ENCODE data around the gene GATAD2A. TPM values are rescaled to one million over a fixed set of nuclear protein-coding genes. Genes with fewer than 3 reads are reported as not detected.
A peak's percentile ranks its signal among the peaks of the same experiment; 100 is the strongest.

The GATAD2A gene
- total and polyA plus RNA-seq, 2 of the 13 experiments (the other 11 are each of a cell fraction or from before 2014, with no cell fraction given), result 16.8 to 28.6 TPM

DNA sequence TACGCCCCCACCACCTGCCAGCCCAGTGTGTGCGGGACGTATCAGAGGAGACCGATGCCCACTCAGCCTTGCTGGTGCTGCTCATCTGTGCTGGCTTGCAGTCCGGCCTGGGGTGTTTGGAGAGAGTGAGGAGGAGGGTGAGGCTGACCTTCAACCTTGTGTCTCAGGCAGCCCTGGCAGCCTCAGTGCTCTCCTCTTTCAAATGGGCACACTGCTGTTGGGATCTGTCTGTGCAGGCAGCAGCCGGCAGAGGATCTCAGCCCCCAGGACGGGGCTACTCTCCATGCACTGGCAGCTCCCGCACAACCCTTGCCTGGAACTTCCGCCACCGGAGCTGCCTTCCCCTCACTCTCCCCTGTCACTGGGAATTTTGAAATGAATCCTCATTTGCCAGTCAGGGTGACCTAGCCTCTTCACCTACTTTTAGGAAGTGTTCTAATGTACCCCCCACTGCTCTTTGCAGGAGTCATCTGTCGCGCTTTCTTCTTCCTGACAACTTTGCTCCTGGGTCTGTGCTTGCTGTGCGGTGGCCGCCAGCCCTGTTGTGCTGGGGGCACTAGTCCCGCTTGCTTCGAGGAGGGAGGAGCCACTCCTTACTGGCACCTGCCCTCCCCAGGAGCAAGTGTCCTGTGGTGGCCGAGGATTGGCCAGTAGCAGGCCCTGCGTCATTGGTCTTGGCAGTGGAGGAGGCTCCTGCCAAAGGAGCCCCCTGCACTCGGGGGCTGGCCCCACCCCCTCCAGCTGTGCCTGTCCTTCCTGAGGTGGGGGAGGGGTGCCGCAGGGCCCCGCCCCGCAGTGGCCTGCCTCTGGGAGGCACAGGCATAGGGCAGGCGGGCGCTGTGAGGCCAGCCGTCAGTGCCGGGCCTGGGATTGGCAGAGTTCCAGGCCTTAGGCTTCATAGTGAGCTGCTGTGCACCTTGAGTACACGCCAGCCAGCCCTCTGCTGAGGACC, 56.5 kb downstream of the GATAD2A start (continued):
- TF ChIP-seq MEF2D (CRISPR knock-in tag; IDR thresholded peaks at IDR 0.05) (no peak), GATAD2A (CRISPR knock-in tag; IDR thresholded peaks at IDR 0.05) (peak; percentile 36; the same call in 1 of the 2 replicates), GTF2F1 (IDR thresholded peaks at IDR 0.05; ENCODE audit: low read length) (no peak), BATF2 (CRISPR knock-in tag; IDR thresholded peaks at IDR 0.05) (no peak), DMTF1 (CRISPR knock-in tag; IDR thresholded peaks at IDR 0.05) (no peak), SUZ12 (IDR thresholded peaks at IDR 0.05; ENCODE audit: low read depth, low read length) (no peak), ZNF296 (CRISPR knock-in tag; conservative IDR thresholded peaks at IDR 0.05) (no peak), FOSL2 (CRISPR knock-in tag; IDR thresholded peaks at IDR 0.05) (no peak), ZBTB10 (CRISPR knock-in tag; IDR thresholded peaks at IDR 0.05; ENCODE audit: borderline replicate concordance) (no peak), ZNF552 (CRISPR knock-in tag; IDR thresholded peaks at IDR 0.05; ENCODE audit: borderline replicate concordance) (no peak), U2AF2 (IDR thresholded peaks at IDR 0.05; ENCODE audit: low read depth, low read length) (no peak), ARNTL (CRISPR knock-in tag; IDR thresholded peaks at IDR 0.05) (no peak), IRF9 (CRISPR knock-in tag; IDR thresholded peaks at IDR 0.05; ENCODE audit: borderline replicate concordance) (no peak), AKAP8 (CRISPR knock-in tag; IDR thresholded peaks at IDR 0.05) (no peak), YY1 (IDR thresholded peaks at IDR 0.05; ENCODE audit: insufficient read depth, insufficient replicate concordance, low read depth, low read length) (no peak)
- TF ChIP-seq, protein P1, sequence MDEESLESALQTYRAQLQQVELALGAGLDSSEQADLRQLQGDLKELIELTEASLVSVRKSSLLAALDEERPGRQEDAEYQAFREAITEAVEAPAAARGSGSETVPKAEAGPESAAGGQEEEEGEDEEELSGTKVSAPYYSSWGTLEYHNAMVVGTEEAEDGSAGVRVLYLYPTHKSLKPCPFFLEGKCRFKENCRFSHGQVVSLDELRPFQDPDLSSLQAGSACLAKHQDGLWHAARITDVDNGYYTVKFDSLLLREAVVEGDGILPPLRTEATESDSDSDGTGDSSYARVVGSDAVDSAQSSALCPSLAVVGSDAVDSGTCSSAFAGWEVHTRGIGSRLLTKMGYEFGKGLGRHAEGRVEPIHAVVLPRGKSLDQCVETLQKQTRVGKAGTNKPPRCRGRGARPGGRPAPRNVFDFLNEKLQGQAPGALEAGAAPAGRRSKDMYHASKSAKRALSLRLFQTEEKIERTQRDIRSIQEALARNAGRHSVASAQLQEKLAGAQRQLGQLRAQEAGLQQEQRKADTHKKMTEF (CRISPR knock-in tag; IDR thresholded peaks at IDR 0.05), result peak; percentile 66; the same call in 1 of the 2 replicates
- TF ChIP-seq, protein P2, sequence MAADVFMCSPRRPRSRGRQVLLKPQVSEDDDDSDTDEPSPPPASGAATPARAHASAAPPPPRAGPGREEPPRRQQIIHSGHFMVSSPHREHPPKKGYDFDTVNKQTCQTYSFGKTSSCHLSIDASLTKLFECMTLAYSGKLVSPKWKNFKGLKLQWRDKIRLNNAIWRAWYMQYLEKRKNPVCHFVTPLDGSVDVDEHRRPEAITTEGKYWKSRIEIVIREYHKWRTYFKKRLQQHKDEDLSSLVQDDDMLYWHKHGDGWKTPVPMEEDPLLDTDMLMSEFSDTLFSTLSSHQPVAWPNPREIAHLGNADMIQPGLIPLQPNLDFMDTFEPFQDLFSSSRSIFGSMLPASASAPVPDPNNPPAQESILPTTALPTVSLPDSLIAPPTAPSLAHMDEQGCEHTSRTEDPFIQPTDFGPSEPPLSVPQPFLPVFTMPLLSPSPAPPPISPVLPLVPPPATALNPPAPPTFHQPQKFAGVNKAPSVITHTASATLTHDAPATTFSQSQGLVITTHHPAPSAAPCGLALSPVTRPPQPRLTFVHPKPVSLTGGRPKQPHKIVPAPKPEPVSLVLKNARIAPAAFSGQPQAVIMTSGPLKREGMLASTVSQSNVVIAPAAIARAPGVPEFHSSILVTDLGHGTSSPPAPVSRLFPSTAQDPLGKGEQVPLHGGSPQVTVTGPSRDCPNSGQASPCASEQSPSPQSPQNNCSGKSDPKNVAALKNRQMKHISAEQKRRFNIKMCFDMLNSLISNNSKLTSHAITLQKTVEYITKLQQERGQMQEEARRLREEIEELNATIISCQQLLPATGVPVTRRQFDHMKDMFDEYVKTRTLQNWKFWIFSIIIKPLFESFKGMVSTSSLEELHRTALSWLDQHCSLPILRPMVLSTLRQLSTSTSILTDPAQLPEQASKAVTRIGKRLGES (CRISPR knock-in tag; IDR thresholded peaks at IDR 0.05; ENCODE audit: borderline replicate concordance), result no peak
